ENCODE results near the gene IMMP2L. TPM values are rescaled to one million over a fixed set of nuclear protein-coding genes. Genes with fewer than 3 reads are reported as not detected.

The IMMP2L gene
- total and polyA plus RNA-seq, 2 donors (not counting 3 experiments of a cell fraction or from before 2014, with no cell fraction given): 9.9 to 11.8 TPM

- intact Hi-C loops (cut with micrococcal nuclease): no loop called here
- no peak overlapping the region for H3K9ac ChIP-seq (replicated peaks; ENCODE audit: extremely low read depth, insufficient read depth, low read length)
- TF ChIP-seq POLR2A (IDR thresholded peaks at IDR 0.05; ENCODE audit: low read depth, low read length): no peak
- TF ChIP-seq FOS (IDR thresholded peaks at IDR 0.05; ENCODE audit: borderline replicate concordance, insufficient read depth, low read length): no peak
- TF ChIP-seq, protein P1, sequence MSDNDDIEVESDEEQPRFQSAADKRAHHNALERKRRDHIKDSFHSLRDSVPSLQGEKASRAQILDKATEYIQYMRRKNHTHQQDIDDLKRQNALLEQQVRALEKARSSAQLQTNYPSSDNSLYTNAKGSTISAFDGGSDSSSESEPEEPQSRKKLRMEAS (IDR thresholded peaks at IDR 0.05; ENCODE audit: insufficient read depth, insufficient read length): no peak
- TF ChIP-seq GATA2 (IDR thresholded peaks at IDR 0.05; ENCODE audit: insufficient read depth, insufficient read length, low read depth, low read length): no peak
- TF ChIP-seq MYC (IDR thresholded peaks at IDR 0.05; ENCODE audit: low read depth, low read length): no peak
- TF ChIP-seq EZH2 (IDR thresholded peaks at IDR 0.05; ENCODE audit: borderline replicate concordance, low read depth, low read length, severe bottlenecking): no peak
- TF ChIP-seq POLR2AphosphoS5 (IDR thresholded peaks at IDR 0.05; ENCODE audit: insufficient read depth, low read depth, low read length): no peak
- no peak for TF ChIP-seq JUN (IDR thresholded peaks at IDR 0.05; ENCODE audit: borderline replicate concordance, insufficient read depth, insufficient read length, low read depth)
- TF ChIP-seq, protein P2, sequence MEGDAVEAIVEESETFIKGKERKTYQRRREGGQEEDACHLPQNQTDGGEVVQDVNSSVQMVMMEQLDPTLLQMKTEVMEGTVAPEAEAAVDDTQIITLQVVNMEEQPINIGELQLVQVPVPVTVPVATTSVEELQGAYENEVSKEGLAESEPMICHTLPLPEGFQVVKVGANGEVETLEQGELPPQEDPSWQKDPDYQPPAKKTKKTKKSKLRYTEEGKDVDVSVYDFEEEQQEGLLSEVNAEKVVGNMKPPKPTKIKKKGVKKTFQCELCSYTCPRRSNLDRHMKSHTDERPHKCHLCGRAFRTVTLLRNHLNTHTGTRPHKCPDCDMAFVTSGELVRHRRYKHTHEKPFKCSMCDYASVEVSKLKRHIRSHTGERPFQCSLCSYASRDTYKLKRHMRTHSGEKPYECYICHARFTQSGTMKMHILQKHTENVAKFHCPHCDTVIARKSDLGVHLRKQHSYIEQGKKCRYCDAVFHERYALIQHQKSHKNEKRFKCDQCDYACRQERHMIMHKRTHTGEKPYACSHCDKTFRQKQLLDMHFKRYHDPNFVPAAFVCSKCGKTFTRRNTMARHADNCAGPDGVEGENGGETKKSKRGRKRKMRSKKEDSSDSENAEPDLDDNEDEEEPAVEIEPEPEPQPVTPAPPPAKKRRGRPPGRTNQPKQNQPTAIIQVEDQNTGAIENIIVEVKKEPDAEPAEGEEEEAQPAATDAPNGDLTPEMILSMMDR (IDR thresholded peaks at IDR 0.05; ENCODE audit: extremely low read depth in 1 of 2, insufficient read depth in 1 of 2, low read depth in 1 of 2, low read length in 2 of 2): no peak
- FAIRE-seq (no peak), DNase-seq (ENCODE audit: low read depth, low spot score) (no peak)
- H3K79me2 ChIP-seq (ENCODE audit: control insufficient read depth, insufficient read depth, low read length): no peaks in the 10 kb centered on the region
- ChIA-PET POLR2A (no interaction called here), CTCF (interaction anchor here (1.5 to 1.8 kb wide), 2 partner anchors 10 kb away, joined by 4 read pairs; no protein-coding TSS in a partner anchor)
- no TSS peak for BruUV-seq (replicated peaks)
- no peaks in the 10 kb centered on the region for H3K9me1 ChIP-seq (replicated peaks; ENCODE audit: control insufficient read depth, extremely low read depth, insufficient read depth, low read length)
- H3K4me1 ChIP-seq (ENCODE audit: control insufficient read depth, extremely low read depth, insufficient read depth, low read length): no peaks in the 10 kb centered on the region
- no peak overlapping the region for H3K4me2 ChIP-seq (ENCODE audit: insufficient read depth, low read length)
- H3K4me3 ChIP-seq (replicated peaks in 1 of 3; ENCODE audit: insufficient read depth in 1 of 3, low read depth in 1 of 3, low read length in 3 of 3): no peak overlapping the region
- H3K27me3 ChIP-seq (ENCODE audit: control insufficient read depth in 2 of 2, insufficient read depth in 2 of 2, low read length in 2 of 2): no peaks in the 10 kb centered on the region
- H3K27ac ChIP-seq (ENCODE audit: insufficient read depth, low read depth, low read length): no peak overlapping the region
- dilution Hi-C loops (cut with MboI; ENCODE audit: extremely low pct_ligation_motif_present, low sequenced_read_pairs): no loop called here
- H3K9me3 ChIP-seq (replicated peaks; ENCODE audit: control insufficient read depth, insufficient read depth, low read length): no peaks in the 10 kb centered on the region
- H2AFZ ChIP-seq (ENCODE audit: low read depth, low read length): no peak overlapping the region
- no peaks in the 10 kb centered on the region for H4K20me1 ChIP-seq (replicated peaks; ENCODE audit: control insufficient read depth, extremely low read depth, insufficient read depth, low read length)
- no peaks in the 10 kb centered on the region for H3K36me3 ChIP-seq (ENCODE audit: control insufficient read depth in 2 of 2, extremely low read depth in 1 of 2, insufficient read depth in 2 of 2, low read length in 2 of 2)
These were observed 45.3 kb upstream of the IMMP2L start for GRCh38 chr7:111607621-111608020.
